GM18867 (cell line): ENCODE data around the gene HOXD9.

ENCODE experiments used
- ATAC-seq: cut with Tn5 transposase; IDR thresholded peaks from one replicate; pipeline ENCODE4 v1.9.1; 2021; ENCODE audit warnings: mild to moderate bottlenecking, moderate library complexity; ENCODE audit not compliant: unreplicated experiment

The HOXD9 gene

DNA sequence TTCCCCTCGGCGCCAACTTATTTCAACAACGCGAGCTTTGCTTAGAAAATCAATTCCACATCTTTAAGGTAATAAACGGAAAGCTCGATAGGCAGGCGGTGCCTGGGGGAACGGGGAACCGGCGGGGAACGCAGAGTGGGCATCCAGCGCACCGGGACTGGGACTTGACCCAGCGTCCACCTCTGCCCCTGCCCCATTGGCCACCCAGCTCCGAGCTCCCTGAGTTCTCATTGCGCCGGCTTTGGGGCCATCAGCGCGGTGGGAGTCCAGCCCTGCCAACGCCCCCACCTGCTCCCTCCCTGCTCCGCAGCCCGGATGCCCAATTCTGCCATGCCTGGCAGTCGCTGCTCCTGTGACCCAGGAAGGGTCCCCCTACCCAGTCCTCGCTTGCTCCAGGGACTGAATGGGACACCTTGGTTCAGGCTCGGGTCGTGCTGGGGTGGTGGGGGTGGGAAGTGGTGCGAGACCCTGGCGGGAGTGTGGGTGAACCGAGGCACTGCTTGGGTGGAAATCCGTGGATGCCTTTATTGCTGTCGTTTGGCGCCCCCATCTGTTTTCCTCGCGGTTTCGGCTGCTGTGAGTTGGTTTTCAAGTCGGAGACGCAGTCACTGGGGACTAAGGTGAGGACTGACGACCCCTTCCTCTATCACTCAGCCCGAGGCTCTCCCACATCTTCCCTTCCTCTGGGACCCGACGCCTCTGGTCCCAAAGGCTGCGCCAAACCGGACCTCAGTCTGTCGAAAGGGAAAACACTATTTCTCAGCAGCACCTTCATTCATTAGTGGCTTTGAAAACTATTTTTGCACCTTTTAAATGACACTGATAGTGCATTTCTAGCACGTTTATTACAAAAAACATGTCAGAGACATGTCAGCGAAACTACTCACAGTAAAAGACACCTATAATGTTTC is 36.4 kb upstream of the HOXD9 start:
- ATAC-seq = no peak

GRCh38 chr2:176087330-176088047 is 35.0 kb upstream of the HOXD9 start:
- ATAC-seq = no peak

DNA sequence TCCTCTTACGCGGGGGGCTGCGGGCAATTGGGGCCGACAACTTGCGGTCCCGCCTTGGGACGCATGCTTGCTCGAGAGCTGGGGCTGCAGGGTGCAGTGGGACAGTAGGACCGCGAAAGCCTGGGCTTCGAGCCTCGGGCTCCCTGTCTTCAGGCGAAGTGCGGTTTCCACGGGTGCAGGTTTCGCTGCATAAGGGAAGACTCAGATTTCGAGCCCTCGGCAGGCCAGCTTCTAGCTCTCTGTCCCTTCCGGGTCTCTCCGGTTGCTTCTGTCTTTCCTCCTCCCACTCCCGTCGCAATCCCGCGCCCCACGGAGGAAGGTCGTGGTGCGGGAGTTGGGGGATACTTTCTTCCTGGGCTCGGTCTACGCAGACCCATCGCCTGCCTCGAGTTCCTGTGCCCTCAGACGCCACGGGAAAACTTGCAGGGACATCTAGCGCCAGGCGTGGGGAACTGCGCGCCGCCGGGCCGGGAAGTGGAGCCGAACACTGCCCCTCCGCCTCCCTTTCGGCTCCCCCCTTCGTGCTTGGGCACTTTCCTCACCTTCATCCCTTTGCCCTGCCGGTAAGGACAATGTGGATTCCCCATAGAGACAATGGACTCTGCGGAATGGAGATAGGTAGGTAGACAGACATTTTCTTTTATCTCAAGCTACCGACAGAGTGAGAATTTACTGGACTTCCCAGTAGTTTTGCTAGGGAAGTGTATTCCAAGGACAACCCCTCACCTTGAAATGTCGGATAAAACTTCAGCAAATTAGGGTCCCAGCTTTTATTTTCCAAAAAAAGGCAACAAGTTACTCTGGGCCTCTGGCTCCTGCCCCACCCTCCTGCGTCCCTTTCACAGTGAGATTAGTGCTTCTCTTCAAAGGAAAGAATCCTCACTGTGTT is 34.2 kb upstream of the HOXD9 start:
- ATAC-seq = no peak

DNA sequence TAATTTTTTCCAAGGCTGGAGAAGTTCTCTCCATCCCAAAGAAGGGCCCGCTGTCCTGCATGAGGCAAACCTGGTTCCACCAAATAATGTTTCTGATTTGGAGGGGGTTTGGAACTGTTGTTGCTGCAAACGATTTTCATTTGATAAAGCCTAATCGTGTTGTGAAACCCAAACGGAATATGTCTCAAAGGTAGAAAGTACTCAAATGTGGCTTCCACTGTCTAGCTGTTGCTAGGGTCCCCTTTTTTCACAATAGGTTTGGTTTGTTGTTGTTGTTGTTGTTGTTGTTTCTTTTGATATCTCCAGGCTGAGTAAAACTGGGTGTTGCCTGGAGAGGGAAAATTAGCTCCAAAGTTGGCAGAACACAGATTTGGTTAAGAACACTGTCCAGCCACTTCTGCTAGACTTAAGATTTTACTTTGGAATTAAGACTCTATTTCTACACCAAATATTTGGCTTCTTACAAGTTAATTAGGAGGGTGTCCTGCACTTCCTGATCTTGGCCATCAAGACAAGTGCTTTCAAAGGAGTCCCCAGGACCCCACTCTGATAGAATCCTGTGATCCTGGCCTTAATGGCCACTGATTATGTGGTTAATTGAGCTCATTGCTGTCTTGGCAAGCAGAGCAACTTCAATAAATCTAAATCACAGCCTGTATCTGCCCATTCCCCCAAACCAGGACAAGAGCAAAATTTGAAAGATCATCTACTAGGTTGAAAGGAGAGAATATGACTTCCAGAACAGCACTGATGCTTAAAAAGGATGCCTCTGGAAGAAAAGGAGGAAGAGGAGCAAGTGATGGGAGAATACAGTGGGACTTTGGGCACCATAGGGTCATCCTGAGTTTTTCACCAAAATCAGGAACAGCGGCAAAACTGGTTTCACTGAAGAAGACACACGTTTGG is 33.3 kb upstream of the HOXD9 start:
- no peak for ATAC-seq

DNA sequence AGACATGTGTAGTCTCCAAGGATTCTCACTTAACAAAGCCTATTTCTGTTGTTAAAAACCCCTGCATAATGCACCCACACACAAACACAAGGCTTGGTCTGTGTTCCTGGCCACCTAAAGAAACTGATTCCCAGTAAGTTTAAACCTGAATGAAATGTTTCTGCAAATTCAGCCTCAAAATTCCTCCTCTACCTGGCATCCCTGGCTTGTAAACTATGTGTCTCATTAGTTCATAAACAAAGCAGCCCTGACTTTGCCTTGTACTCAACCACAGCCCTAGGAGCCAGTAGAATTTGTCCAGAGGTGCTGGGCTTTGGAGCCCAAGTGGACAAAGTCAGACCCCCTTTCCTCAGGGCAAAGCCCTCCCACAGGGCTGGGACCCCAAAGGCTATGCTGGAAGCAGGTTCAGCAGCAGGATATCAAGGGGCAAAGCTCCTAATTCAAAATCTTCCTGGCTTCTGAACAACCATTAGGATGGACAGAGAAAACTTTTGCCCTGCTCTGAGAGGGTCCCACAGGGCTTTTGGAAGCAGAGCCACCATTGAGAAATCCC is 32.6 kb upstream of the HOXD9 start:
- ATAC-seq = no peak

GRCh38 chr2:176090862-176091261 is 31.7 kb upstream of the HOXD9 start:
- no peak for ATAC-seq

GRCh38 chr2:176091329-176092258 is 30.9 kb upstream of the HOXD9 start:
- no peak for ATAC-seq

- no peak for ATAC-seq
Measured at GRCh38 chr2:176092270-176093144, 30.0 kb upstream of the HOXD9 start, which contains the start of gene HOXD13. TSS of gene HOXD13 (plus strand) at chr2:176092721. CDS start at chr2:176092891, 170 bp downstream.

DNA sequence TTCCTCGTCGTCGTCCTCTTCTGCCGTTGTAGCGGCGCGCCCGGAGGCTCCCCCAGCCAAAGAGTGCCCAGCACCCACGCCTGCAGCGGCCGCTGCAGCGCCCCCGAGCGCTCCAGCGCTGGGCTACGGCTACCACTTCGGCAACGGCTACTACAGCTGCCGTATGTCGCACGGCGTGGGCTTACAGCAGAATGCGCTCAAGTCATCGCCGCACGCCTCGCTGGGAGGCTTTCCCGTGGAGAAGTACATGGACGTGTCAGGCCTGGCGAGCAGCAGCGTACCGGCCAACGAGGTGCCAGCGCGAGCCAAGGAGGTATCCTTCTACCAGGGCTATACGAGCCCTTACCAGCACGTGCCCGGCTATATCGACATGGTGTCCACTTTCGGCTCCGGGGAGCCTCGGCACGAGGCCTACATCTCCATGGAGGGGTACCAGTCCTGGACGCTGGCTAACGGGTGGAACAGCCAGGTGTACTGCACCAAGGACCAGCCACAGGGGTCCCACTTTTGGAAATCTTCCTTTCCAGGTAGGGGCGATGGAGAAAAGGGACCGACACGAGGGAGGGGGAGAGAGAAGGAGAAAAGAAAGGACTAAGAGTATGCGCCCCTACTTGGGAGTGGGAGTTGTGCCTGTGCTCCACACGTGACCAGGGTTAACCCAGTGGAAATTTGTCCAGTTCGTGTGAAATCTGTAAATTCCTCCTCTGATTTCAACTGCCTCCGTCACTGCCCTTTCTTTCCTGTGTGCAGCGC is 29.2 kb upstream of the HOXD9 start:
- ATAC-seq = no peak

- no peak for ATAC-seq
Measured at GRCh38 chr2:176093898-176094249, 28.6 kb upstream of the HOXD9 start.

DNA sequence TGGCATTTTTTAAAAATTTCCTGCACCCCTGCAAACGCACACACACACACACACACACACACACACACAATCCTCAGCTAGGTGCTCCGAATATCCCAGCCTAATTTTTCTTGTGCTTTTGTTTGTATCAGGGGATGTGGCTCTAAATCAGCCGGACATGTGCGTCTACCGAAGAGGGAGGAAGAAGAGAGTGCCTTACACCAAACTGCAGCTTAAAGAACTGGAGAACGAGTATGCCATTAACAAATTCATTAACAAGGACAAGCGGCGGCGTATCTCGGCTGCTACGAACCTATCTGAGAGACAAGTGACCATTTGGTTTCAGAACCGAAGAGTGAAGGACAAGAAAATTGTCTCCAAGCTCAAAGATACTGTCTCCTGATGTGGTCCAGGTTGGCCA is 28.2 kb upstream of the HOXD9 start:
- no peak for ATAC-seq

DNA sequence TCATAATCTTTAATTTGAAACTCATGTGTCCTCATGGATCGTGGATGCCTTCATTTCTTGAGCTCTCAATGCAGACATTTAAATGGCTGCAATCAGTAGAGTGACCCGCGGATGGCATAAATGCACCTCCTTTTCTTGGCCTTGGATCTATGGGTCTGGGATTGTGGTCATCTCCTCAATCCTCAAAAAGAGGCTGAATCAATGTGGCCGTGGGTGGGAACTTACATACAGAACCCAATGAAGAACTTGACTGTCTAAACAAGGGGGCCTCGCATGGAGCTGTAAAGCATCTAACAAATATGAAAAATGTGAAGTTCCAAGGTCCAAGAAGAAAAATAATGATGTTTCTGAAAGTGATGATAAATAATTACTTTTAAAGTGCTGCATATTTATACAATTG is 27.1 kb upstream of the HOXD9 start:
- no peak for ATAC-seq

- ATAC-seq = no peak
Measured at GRCh38 chr2:176096243-176096985, 26.1 kb upstream of the HOXD9 start.

GRCh38 chr2:176096986-176097819 is 25.3 kb upstream of the HOXD9 start:
- peak; percentile 97 for ATAC-seq

- ATAC-seq = no peak
Measured at GRCh38 chr2:176097820-176098365, 24.6 kb upstream of the HOXD9 start.
